WTC11 (cell line): ENCODE measurements around the gene TDRKH. TPM values are rescaled to one million over a fixed set of nuclear protein-coding genes. Genes with fewer than 3 reads are reported as not detected.
A peak's percentile ranks its signal among the peaks of the same experiment; 100 is the strongest.

Experiments
- ATAC-seq: fragments of 200-7000 bp; cut with Tn5 transposase; 2 replicates; pipeline ENCODE4 v1.10.0; 2021; ENCODE audit warnings: mild to moderate bottlenecking, moderate library complexity
- CTCF ChIA-PET: fragments of 300-600 bp; sonication (Branson Sonifier 250); formaldehyde crosslinking; loops from one replicate; lab custom pipeline; 2021; ENCODE audit warnings: antibody characterized with exemption; lab: Charles Lee
- POLR2A ChIA-PET: fragments of 350-600 bp; sonication (Branson Sonifier 250); formaldehyde crosslinking; loops from one replicate; lab custom pipeline; 2021; ENCODE audit warnings: antibody characterized with exemption; lab: Charles Lee
- DNase-seq: peaks from one replicate; pipeline ENCODE4 v3.0.0; 2021; ENCODE audit warnings: low spot score
- H3K27ac Mint-ChIP-seq: 2 replicates; pipeline ENCODE4 v1.8.0; 2021; ENCODE audit warnings: mixed read lengths
- H3K27me3 Mint-ChIP-seq: 2 replicates; pipeline ENCODE4 v1.8.0; 2021; ENCODE audit warnings: low read depth, mild to moderate bottlenecking, moderate library complexity, mixed read lengths
- H3K36me3 Mint-ChIP-seq: 2 replicates; pipeline ENCODE4 v1.8.0; 2021; ENCODE audit warnings: mixed read lengths
- H3K4me1 Mint-ChIP-seq: 2 replicates; pipeline ENCODE4 v1.8.0; 2022; ENCODE audit warnings: mixed read lengths
- H3K4me3 Mint-ChIP-seq: 2 replicates; pipeline ENCODE4 v1.8.0; 2021; ENCODE audit warnings: mild to moderate bottlenecking, moderate library complexity, mixed read lengths
- H3K9me3 Mint-ChIP-seq: 2 replicates; pipeline ENCODE4 v1.8.0; 2021; ENCODE audit warnings: mixed read lengths
- GABPB1 ChIP-seq: sonication (generic); formaldehyde crosslinking; IDR thresholded peaks from 2 replicates; pipeline ENCODE4 v1.8.1; 2023; ENCODE audit warnings: mild to moderate bottlenecking, missing genetic modification reagents
- GRHL2 ChIP-seq: fragments of 250-450 bp; sonication (Bioruptor Pico); IDR thresholded peaks from 2 replicates; pipeline ENCODE4 v1.8.0; 2022; ENCODE audit warnings: mild to moderate bottlenecking, moderate library complexity; ENCODE audit not compliant: insufficient replicate concordance, severe bottlenecking
- JUN ChIP-seq: sonication (generic); formaldehyde crosslinking; IDR thresholded peaks from 2 replicates; pipeline ENCODE4 v1.8.0; 2023; ENCODE audit warnings: mild to moderate bottlenecking, missing genetic modification reagents
- KAT7 ChIP-seq: sonication (generic); formaldehyde crosslinking; IDR thresholded peaks from 2 replicates; pipeline ENCODE4 v1.8.1; 2023; ENCODE audit warnings: missing genetic modification reagents, mild to moderate bottlenecking, borderline replicate concordance
- NFYB ChIP-seq: sonication (generic); formaldehyde crosslinking; conservative IDR thresholded peaks from 2 replicates; pipeline ENCODE4 v1.8.0; 2022; ENCODE audit warnings: low read depth, missing genetic modification reagents
- NR2C2 ChIP-seq: sonication (generic); formaldehyde crosslinking; IDR thresholded peaks from 2 replicates; pipeline ENCODE4 v1.8.0; 2022; ENCODE audit warnings: mild to moderate bottlenecking, missing genetic modification reagents
- NR3C1 ChIP-seq: sonication (generic); formaldehyde crosslinking; conservative IDR thresholded peaks from 2 replicates; pipeline ENCODE4 v1.8.1; 2023; ENCODE audit warnings: low read depth, mild to moderate bottlenecking, missing genetic modification reagents
- PRRX2 ChIP-seq: fragments of 250-450 bp; sonication (Bioruptor Pico); IDR thresholded peaks from 2 replicates; pipeline ENCODE4 v1.8.0; 2021; ENCODE audit warnings: mild to moderate bottlenecking
- TEAD1 ChIP-seq: sonication (generic); formaldehyde crosslinking; IDR thresholded peaks from 2 replicates; pipeline ENCODE4 v1.8.0; 2022; ENCODE audit warnings: mild to moderate bottlenecking, missing genetic modification reagents
- ZNF138 ChIP-seq: sonication (generic); formaldehyde crosslinking; conservative IDR thresholded peaks from 2 replicates; pipeline ENCODE4 v1.8.1; 2022; ENCODE audit warnings: mild to moderate bottlenecking, moderate library complexity, missing genetic modification reagents
- total RNA-seq: library from RNA; stranded (reverse); gene quantifications from 3 replicates; pipeline ENCODE4 v1.2.3, GENCODE V29; 2021
- TF ChIP-seq, protein P1 (sequence below): sonication (generic); formaldehyde crosslinking; IDR thresholded peaks from 2 replicates; pipeline ENCODE4 v1.8.1; 2023; ENCODE audit warnings: mild to moderate bottlenecking, missing genetic modification reagents, borderline replicate concordance
- TF ChIP-seq, protein P2 (sequence below): sonication (generic); formaldehyde crosslinking; IDR thresholded peaks from 2 replicates; pipeline ENCODE4 v1.8.0; 2022; ENCODE audit warnings: mild to moderate bottlenecking, missing genetic modification reagents
- TF ChIP-seq, protein P3 (sequence below): sonication (generic); formaldehyde crosslinking; IDR thresholded peaks from 2 replicates; pipeline ENCODE4 v1.8.1; 2022; ENCODE audit warnings: missing genetic modification reagents, borderline replicate concordance
- TF ChIP-seq, protein P4 (sequence below): sonication (generic); formaldehyde crosslinking; IDR thresholded peaks from 2 replicates; pipeline ENCODE4 v1.8.0; 2022; ENCODE audit warnings: mild to moderate bottlenecking, missing genetic modification reagents
- TF ChIP-seq, protein P5 (sequence below): sonication (generic); formaldehyde crosslinking; IDR thresholded peaks from 2 replicates; pipeline ENCODE4 v1.8.1; 2023; ENCODE audit warnings: mild to moderate bottlenecking, missing genetic modification reagents
- TF ChIP-seq, protein P6 (sequence below): fragments of 250-450 bp; sonication (Bioruptor Pico); IDR thresholded peaks from 2 replicates; pipeline ENCODE4 v1.9.0; 2021; ENCODE audit warnings: mild to moderate bottlenecking, borderline replicate concordance

The TDRKH gene
- total RNA-seq, 1 experiment from 2014 or later = 21.8 TPM

DNA sequence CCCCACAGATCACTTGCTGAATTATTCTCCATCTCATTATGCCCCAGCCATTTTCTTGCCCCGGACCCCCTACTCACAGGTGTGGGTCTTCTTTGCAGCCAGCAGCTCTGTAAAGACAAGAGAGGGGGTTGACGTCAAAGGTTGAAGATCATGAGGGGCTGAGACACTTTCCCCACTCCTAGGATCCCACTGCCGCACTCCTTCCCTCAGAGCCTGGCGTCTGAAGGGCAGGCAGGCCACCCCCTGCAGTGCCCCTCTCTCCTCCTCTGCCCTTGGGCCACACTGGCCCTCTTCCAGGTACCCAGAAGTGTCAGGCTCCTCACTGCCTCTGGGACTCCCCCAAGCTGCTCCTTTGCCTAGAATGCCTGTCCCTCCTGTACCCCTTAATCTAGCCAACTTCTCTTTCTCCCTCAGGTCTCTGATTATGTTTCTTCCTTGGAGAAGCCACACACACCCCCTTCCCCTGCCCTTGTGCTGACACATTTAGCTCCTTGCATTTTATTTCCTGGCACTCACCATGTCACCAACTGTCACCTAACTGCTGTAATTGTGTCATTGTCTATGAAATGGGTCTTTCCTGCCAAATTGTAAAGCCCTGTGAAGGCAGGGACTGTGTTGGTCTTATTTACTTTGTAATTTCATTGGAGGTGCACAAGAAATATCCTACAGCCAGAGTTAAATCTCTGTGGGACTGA, 39.2 kb upstream of the TDRKH start (continued):
- TF ChIP-seq, protein P1, sequence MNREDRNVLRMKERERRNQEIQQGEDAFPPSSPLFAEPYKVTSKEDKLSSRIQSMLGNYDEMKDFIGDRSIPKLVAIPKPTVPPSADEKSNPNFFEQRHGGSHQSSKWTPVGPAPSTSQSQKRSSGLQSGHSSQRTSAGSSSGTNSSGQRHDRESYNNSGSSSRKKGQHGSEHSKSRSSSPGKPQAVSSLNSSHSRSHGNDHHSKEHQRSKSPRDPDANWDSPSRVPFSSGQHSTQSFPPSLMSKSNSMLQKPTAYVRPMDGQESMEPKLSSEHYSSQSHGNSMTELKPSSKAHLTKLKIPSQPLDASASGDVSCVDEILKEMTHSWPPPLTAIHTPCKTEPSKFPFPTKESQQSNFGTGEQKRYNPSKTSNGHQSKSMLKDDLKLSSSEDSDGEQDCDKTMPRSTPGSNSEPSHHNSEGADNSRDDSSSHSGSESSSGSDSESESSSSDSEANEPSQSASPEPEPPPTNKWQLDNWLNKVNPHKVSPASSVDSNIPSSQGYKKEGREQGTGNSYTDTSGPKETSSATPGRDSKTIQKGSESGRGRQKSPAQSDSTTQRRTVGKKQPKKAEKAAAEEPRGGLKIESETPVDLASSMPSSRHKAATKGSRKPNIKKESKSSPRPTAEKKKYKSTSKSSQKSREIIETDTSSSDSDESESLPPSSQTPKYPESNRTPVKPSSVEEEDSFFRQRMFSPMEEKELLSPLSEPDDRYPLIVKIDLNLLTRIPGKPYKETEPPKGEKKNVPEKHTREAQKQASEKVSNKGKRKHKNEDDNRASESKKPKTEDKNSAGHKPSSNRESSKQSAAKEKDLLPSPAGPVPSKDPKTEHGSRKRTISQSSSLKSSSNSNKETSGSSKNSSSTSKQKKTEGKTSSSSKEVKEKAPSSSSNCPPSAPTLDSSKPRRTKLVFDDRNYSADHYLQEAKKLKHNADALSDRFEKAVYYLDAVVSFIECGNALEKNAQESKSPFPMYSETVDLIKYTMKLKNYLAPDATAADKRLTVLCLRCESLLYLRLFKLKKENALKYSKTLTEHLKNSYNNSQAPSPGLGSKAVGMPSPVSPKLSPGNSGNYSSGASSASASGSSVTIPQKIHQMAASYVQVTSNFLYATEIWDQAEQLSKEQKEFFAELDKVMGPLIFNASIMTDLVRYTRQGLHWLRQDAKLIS (CRISPR knock-in tag) = no peak
- TF ChIP-seq, protein P2, sequence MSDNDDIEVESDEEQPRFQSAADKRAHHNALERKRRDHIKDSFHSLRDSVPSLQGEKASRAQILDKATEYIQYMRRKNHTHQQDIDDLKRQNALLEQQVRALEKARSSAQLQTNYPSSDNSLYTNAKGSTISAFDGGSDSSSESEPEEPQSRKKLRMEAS (CRISPR knock-in tag) = no peak
- TF ChIP-seq ZNF138 (CRISPR knock-in tag) (no peak), TEAD1 (no peak), GRHL2 (no peak), NFYB (CRISPR knock-in tag) (no peak), JUN (CRISPR knock-in tag) (no peak), PRRX2 (CRISPR knock-in tag) (no peak)
- TF ChIP-seq, protein P3, sequence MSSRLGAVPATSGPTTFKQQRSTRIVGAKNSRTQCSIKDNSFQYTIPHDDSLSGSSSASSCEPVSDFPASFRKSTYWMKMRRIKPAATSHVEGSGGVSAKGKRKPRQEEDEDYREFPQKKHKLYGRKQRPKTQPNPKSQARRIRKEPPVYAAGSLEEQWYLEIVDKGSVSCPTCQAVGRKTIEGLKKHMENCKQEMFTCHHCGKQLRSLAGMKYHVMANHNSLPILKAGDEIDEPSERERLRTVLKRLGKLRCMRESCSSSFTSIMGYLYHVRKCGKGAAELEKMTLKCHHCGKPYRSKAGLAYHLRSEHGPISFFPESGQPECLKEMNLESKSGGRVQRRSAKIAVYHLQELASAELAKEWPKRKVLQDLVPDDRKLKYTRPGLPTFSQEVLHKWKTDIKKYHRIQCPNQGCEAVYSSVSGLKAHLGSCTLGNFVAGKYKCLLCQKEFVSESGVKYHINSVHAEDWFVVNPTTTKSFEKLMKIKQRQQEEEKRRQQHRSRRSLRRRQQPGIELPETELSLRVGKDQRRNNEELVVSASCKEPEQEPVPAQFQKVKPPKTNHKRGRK (CRISPR knock-in tag) = no peak

DNA sequence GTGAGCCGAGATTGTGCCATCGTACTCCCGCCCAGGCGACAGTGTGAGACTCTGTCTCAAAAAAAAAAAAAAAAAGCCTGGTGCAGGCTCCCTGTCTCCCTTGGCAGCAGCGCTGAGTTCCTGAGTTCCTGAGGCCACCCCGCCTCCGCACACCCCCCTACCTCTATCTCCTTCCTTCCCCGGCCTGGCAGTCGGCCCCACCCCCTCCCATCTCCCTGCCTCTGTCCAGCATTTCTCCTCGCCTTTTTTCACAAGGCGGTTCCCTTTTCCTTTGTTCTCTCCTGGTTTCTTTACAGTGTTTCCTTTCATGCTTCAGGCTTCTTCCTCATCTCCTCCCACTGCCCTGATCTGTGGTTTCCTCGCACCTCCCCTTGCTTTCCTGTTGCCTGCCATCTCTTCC, 38.6 kb upstream of the TDRKH start:
- Mint-ChIP-seq H3K4me3 (peak overlapping the region; percentile 47), H3K27ac (peak overlapping the region; percentile 64), H3K9me3 (no peaks in the 10 kb centered on the region), H3K27me3 (peaks cover 6% of the 10 kb centered on the region; the same call in 1 of the 2 replicates), H3K4me1 (peaks cover 47% of the 10 kb centered on the region), H3K36me3 (no peaks in the 10 kb centered on the region)
- peak; percentile 60 for DNase-seq
- CTCF ChIA-PET = interaction anchor here (0.7 to 2.0 kb wide), 3 partner anchors 8 to 163 kb away, joined by 3 to 12 read pairs (median 4); partner anchors contain the start of gene CELF3
- POLR2A ChIA-PET = no interaction called here
- ATAC-seq = peak; percentile 65
- no peak for TF ChIP-seq KAT7 (CRISPR knock-in tag)
- TF ChIP-seq, protein P4, sequence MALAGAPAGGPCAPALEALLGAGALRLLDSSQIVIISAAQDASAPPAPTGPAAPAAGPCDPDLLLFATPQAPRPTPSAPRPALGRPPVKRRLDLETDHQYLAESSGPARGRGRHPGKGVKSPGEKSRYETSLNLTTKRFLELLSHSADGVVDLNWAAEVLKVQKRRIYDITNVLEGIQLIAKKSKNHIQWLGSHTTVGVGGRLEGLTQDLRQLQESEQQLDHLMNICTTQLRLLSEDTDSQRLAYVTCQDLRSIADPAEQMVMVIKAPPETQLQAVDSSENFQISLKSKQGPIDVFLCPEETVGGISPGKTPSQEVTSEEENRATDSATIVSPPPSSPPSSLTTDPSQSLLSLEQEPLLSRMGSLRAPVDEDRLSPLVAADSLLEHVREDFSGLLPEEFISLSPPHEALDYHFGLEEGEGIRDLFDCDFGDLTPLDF (CRISPR knock-in tag) = no peak
- TF ChIP-seq NR2C2 = no peak
- no peak for TF ChIP-seq GRHL2
- no peak for TF ChIP-seq NR3C1
- TF ChIP-seq, protein P5, sequence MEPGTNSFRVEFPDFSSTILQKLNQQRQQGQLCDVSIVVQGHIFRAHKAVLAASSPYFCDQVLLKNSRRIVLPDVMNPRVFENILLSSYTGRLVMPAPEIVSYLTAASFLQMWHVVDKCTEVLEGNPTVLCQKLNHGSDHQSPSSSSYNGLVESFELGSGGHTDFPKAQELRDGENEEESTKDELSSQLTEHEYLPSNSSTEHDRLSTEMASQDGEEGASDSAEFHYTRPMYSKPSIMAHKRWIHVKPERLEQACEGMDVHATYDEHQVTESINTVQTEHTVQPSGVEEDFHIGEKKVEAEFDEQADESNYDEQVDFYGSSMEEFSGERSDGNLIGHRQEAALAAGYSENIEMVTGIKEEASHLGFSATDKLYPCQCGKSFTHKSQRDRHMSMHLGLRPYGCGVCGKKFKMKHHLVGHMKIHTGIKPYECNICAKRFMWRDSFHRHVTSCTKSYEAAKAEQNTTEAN (CRISPR knock-in tag) = no peak
- TF ChIP-seq GABPB1 (CRISPR knock-in tag) = no peak

DNA sequence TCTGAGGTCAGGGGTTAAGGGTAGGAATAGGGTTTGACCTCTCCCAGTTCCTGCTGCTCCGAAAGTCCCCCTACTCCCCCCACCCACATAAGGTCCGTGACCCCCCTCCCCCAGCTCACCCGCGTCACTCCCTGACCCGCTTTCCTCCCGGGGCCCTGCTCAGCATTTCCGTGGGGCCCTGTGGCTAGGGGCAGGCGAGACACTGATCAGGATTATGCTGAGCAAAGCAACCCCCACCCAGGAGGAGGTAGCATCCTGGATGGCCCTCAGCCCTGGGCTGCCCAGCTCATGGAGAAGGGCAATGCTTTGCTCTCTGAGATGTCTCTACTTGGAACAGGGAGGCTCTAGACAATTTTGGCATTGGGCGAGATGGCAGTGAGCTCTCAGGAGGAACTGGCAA, 37.6 kb upstream of the TDRKH start:
- Mint-ChIP-seq H3K27ac (no peak overlapping the region), H3K36me3 (no peaks in the 10 kb centered on the region), H3K4me1 (peaks cover 48% of the 10 kb centered on the region), H3K27me3 (peaks cover 6% of the 10 kb centered on the region; the same call in 1 of the 2 replicates), H3K4me3 (no peak overlapping the region), H3K9me3 (no peaks in the 10 kb centered on the region)
- CTCF ChIA-PET = interaction anchor here (1.0 to 2.0 kb wide), 3 partner anchors 9 to 111 kb away, joined by 4 to 12 read pairs (median 4); partner anchors contain the start of genes CELF3 and RIIAD1
- ATAC-seq (no peak), DNase-seq (no peak)
- POLR2A ChIA-PET = interaction anchor here (0.6 kb wide), 1 partner anchor 56 kb away, joined by 4 read pairs; no protein-coding TSS in a partner anchor
- TF ChIP-seq, protein P6, sequence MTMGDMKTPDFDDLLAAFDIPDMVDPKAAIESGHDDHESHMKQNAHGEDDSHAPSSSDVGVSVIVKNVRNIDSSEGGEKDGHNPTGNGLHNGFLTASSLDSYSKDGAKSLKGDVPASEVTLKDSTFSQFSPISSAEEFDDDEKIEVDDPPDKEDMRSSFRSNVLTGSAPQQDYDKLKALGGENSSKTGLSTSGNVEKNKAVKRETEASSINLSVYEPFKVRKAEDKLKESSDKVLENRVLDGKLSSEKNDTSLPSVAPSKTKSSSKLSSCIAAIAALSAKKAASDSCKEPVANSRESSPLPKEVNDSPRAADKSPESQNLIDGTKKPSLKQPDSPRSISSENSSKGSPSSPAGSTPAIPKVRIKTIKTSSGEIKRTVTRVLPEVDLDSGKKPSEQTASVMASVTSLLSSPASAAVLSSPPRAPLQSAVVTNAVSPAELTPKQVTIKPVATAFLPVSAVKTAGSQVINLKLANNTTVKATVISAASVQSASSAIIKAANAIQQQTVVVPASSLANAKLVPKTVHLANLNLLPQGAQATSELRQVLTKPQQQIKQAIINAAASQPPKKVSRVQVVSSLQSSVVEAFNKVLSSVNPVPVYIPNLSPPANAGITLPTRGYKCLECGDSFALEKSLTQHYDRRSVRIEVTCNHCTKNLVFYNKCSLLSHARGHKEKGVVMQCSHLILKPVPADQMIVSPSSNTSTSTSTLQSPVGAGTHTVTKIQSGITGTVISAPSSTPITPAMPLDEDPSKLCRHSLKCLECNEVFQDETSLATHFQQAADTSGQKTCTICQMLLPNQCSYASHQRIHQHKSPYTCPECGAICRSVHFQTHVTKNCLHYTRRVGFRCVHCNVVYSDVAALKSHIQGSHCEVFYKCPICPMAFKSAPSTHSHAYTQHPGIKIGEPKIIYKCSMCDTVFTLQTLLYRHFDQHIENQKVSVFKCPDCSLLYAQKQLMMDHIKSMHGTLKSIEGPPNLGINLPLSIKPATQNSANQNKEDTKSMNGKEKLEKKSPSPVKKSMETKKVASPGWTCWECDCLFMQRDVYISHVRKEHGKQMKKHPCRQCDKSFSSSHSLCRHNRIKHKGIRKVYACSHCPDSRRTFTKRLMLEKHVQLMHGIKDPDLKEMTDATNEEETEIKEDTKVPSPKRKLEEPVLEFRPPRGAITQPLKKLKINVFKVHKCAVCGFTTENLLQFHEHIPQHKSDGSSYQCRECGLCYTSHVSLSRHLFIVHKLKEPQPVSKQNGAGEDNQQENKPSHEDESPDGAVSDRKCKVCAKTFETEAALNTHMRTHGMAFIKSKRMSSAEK (CRISPR knock-in tag) = no peak
